ENCODE measurements around the gene RPS29. TPM values are rescaled to one million over a fixed set of nuclear protein-coding genes. Genes with fewer than 3 reads are reported as not detected.

RPS29 gene
- total and polyA plus RNA-seq, 9 of the 15 experiments (the other 6 are each of a cell fraction or from before 2014, with no cell fraction given): 1,545 to 5,012 (median 2,448) TPM

DNA sequence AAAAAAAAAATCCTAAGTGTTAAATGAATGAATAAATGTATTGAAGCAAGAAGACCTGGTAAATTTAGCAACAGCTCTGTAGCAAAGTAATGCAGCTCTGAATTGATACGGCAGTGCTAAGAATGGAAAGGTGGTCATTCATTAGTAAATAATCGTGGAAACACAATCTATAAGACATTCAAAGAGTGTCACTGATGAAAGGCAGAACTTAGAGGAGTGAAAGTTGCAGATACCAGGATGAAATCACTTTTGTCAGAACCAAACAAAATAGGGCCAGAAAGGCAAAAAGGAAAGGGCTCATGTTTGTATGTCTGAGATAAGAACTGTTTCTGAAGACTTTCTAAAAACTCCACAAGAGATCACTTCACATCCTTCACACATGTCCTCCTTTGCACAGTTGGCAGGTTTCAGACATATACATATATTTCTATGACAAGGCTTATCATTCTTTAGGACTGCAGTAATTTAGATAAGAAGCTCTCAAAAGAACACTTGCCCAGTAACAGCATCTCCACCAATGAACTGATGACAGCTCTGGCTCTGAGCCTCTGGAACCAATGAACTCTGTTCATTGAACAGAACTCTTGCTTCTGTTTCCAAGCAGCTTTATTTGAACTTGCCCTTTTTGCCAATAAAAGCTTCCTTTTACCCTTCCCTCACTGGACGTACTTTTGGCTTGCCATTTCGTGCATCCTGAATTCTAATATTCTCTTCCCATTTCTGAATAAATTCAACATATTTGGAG is 8.3 kb upstream of the RPS29 start (continued):
- TF ChIP-seq, protein P1, sequence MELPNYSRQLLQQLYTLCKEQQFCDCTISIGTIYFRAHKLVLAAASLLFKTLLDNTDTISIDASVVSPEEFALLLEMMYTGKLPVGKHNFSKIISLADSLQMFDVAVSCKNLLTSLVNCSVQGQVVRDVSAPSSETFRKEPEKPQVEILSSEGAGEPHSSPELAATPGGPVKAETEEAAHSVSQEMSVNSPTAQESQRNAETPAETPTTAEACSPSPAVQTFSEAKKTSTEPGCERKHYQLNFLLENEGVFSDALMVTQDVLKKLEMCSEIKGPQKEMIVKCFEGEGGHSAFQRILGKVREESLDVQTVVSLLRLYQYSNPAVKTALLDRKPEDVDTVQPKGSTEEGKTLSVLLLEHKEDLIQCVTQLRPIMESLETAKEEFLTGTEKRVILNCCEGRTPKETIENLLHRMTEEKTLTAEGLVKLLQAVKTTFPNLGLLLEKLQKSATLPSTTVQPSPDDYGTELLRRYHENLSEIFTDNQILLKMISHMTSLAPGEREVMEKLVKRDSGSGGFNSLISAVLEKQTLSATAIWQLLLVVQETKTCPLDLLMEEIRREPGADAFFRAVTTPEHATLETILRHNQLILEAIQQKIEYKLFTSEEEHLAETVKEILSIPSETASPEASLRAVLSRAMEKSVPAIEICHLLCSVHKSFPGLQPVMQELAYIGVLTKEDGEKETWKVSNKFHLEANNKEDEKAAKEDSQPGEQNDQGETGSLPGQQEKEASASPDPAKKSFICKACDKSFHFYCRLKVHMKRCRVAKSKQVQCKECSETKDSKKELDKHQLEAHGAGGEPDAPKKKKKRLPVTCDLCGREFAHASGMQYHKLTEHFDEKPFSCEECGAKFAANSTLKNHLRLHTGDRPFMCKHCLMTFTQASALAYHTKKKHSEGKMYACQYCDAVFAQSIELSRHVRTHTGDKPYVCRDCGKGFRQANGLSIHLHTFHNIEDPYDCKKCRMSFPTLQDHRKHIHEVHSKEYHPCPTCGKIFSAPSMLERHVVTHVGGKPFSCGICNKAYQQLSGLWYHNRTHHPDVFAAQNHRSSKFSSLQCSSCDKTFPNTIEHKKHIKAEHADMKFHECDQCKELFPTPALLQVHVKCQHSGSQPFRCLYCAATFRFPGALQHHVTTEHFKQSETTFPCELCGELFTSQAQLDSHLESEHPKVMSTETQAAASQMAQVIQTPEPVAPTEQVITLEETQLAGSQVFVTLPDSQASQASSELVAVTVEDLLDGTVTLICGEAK (IDR thresholded peaks at IDR 0.05): peak; percentile 56; the same call in 1 of the 2 replicates
- TF ChIP-seq, protein P1 (CRISPR knock-in tag; IDR thresholded peaks at IDR 0.05): no peak
- no peak for TF ChIP-seq HMG20B (CRISPR knock-in tag; IDR thresholded peaks at IDR 0.05)
- TF ChIP-seq, protein P2, sequence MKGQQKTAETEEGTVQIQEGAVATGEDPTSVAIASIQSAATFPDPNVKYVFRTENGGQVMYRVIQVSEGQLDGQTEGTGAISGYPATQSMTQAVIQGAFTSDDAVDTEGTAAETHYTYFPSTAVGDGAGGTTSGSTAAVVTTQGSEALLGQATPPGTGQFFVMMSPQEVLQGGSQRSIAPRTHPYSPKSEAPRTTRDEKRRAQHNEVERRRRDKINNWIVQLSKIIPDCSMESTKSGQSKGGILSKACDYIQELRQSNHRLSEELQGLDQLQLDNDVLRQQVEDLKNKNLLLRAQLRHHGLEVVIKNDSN (CRISPR knock-in tag; IDR thresholded peaks at IDR 0.05): no peak
- peak; percentile 48 for TF ChIP-seq HDAC3 (IDR thresholded peaks at IDR 0.05; ENCODE audit: borderline replicate concordance, partially characterized antibody)
- TF ChIP-seq, protein P3, sequence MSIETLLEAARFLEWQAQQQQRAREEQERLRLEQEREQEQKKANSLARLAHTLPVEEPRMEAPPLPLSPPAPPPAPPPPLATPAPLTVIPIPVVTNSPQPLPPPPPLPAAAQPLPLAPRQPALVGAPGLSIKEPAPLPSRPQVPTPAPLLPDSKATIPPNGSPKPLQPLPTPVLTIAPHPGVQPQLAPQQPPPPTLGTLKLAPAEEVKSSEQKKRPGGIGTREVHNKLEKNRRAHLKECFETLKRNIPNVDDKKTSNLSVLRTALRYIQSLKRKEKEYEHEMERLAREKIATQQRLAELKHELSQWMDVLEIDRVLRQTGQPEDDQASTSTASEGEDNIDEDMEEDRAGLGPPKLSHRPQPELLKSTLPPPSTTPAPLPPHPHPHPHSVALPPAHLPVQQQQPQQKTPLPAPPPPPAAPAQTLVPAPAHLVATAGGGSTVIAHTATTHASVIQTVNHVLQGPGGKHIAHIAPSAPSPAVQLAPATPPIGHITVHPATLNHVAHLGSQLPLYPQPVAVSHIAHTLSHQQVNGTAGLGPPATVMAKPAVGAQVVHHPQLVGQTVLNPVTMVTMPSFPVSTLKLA (conservative IDR thresholded peaks at IDR 0.05): peak in 1 of 2 experiments; percentile 57; a peak in 2 of 4 replicates
